HCT116 (cell line): ENCODE measurements around the gene SLAMF1.

Experiments
- CTCF ChIP-seq, 3 experiments: fragments of 200-600 bp in 1 of 3; sonication (generic) in 1 of 3; IDR thresholded peaks in 2 of 3; conservative IDR thresholded peaks in 1 of 3; 2 replicates each; pipeline ENCODE4 v1.5.1; 2012 to 2017; ENCODE audit warnings: low read depth in 2 of 3, low read length in 2 of 3, antibody characterized with exemption in 1 of 3, borderline replicate concordance in 1 of 3, control low read depth in 1 of 3, mild to moderate bottlenecking in 1 of 3, mixed read lengths in 1 of 3, mixed run types in 1 of 3, moderate library complexity in 1 of 3; ENCODE audit not compliant: insufficient read depth in 1 of 3
- EZH2 ChIP-seq: fragments of 200-600 bp; sonication (generic); IDR thresholded peaks from 2 replicates; pipeline ENCODE4 v1.6.1; 2017; ENCODE audit warnings: antibody characterized with exemption, mixed run types
- EZH2phosphoT487 ChIP-seq: fragments of 200-600 bp; IDR thresholded peaks from 2 replicates; pipeline ENCODE4 v1.6.1; 2018; ENCODE audit warnings: antibody characterized with exemption, borderline replicate concordance
- POLR2A ChIP-seq: IDR thresholded peaks from 2 replicates; pipeline ENCODE4 v1.7.0; 2011; ENCODE audit warnings: borderline replicate concordance; ENCODE audit not compliant: insufficient read depth, insufficient read length; ENCODE audit errors: extremely low read depth
- POLR2AphosphoS5 ChIP-seq: IDR thresholded peaks from 2 replicates; pipeline ENCODE4 v1.6.1; 2011; ENCODE audit warnings: mild to moderate bottlenecking, low read depth, low read length, moderate library complexity
- RAD21 ChIP-seq: IDR thresholded peaks from 2 replicates; pipeline ENCODE4 v1.6.1; 2012; ENCODE audit warnings: low read depth, mild to moderate bottlenecking
- REST ChIP-seq: IDR thresholded peaks from 2 replicates; pipeline ENCODE4 v1.6.1; 2012; ENCODE audit warnings: low read depth

GRCh38 chr1:160672789-160673695 is 26.2 kb upstream of the SLAMF1 start:
- TF ChIP-seq CTCF (IDR thresholded peaks at IDR 0.05 in 2 of 3, conservative IDR thresholded peaks at IDR 0.05 in 1 of 3; ENCODE audit: borderline replicate concordance in 1 of 3, insufficient read depth in 1 of 3, low read depth in 2 of 3, low read length in 2 of 3) (no peak), POLR2AphosphoS5 (no peak), RAD21 (no peak), REST (no peak), POLR2A (no peak), EZH2 (no peak), EZH2phosphoT487 (no peak)
